ENCODE measurements around the gene ZNF205. TPM values are rescaled to one million over a fixed set of nuclear protein-coding genes. Genes with fewer than 3 reads are reported as not detected.

ZNF205 gene
- total RNA-seq, 2 experiments from 2014 or later, result 0.21 to 0.32 TPM

- peaks cover 10% of the 10 kb centered on the region for H3K36me3 Mint-ChIP-seq (ENCODE audit: low read depth)
- ATAC-seq, result no peak
- DNase-seq, result no peak
- ChIA-PET CTCF (interaction anchor here (0.7 to 0.9 kb wide), 2 partner anchors 9 to 14 kb away, joined by 3 to 5 read pairs; partner anchors contain the start of gene ZSCAN10), POLR2A (no interaction called here)
- peaks cover 63% of the 10 kb centered on the region for H3K4me1 Mint-ChIP-seq
- no peak overlapping the region for H3K4me3 Mint-ChIP-seq
- peaks cover 3% of the 10 kb centered on the region for H3K9me3 Mint-ChIP-seq (ENCODE audit: low read depth)
- intact Hi-C loops (cut with DNase I, micrococcal nuclease), result no loop called here
- H3K27ac Mint-ChIP-seq, result peak overlapping the region; percentile 45
- H3K27me3 Mint-ChIP-seq, result no peaks in the 10 kb centered on the region
Observed at GRCh38 chr16:3084969-3085670, 27.3 kb upstream of the ZNF205 start.

GRCh38 chr16:3085868-3086595 is 26.4 kb upstream of the ZNF205 start:
- CTCF ChIA-PET, result interaction anchor here (0.9 to 3.2 kb wide), 2 partner anchors 13 to 44 kb away, joined by 5 to 14 read pairs; partner anchors contain the start of gene ZSCAN10

DNA sequence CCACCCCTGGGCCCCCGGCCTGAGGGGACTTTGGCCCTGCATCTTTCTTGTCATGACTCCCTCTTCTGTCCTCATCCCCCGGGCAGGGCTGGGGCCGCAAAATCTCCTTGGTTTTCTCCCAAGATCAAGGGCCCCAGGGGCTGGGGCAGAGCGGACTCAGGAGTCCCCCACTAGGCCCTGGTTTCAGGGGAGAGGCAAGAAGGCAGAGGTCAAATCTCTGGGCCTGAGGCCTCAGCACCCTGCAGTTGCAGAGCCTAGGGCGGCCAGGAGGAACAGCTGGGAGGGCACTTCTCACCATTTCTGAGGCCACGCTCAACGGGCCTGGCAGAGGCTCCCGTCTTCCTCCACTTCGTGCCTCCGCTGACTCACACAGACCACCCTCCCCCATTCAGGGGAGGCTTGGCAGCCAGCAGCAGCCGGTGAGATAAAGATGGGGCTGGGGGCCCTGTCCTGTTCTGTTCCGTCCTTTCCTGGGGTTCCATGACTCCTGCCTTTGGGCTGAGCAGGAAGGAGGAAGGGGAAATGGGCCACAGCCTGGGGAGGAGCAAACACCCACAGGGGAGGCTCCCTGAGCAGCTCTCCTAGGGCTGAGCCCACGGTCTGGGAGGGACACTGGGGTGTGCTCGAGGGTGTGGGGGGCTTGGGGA is 25.7 kb upstream of the ZNF205 start:
- no peaks in the 10 kb centered on the region for H3K27me3 Mint-ChIP-seq
- no peaks in the 10 kb centered on the region for H3K9me3 Mint-ChIP-seq (ENCODE audit: low read depth)
- DNase-seq (peak; percentile 56), ATAC-seq (peak; percentile 79)
- intact Hi-C loops (cut with DNase I, micrococcal nuclease), result no loop called here
- ChIA-PET CTCF (interaction anchor here (0.8 to 3.2 kb wide), 2 partner anchors 43 to 67 kb away, joined by 3 to 14 read pairs; no protein-coding TSS in a partner anchor), POLR2A (interaction anchor here (0.7 kb wide), 1 partner anchor 9 kb away, joined by 3 read pairs; no protein-coding TSS in a partner anchor)
- H3K36me3 Mint-ChIP-seq (ENCODE audit: low read depth), result peaks cover 1% of the 10 kb centered on the region
- peak overlapping the region; percentile 73 for H3K27ac Mint-ChIP-seq
- H3K4me3 Mint-ChIP-seq, result peak overlapping the region; percentile 64
- peaks cover 59% of the 10 kb centered on the region for H3K4me1 Mint-ChIP-seq

More at GRCh38 chr16:3085868-3086595, 26.4 kb upstream of the ZNF205 start:
- ATAC-seq, result no peak
- intact Hi-C loops (cut with DNase I, micrococcal nuclease), result no loop called here
- Mint-ChIP-seq H3K4me1 (peaks cover 58% of the 10 kb centered on the region), H3K27me3 (no peaks in the 10 kb centered on the region), H3K4me3 (peak overlapping the region; percentile 64), H3K36me3 (ENCODE audit: low read depth) (peaks cover 4% of the 10 kb centered on the region), H3K27ac (peak overlapping the region; percentile 73), H3K9me3 (ENCODE audit: low read depth) (no peaks in the 10 kb centered on the region)
- no peak for DNase-seq
- POLR2A ChIA-PET, result no interaction called here

DNA sequence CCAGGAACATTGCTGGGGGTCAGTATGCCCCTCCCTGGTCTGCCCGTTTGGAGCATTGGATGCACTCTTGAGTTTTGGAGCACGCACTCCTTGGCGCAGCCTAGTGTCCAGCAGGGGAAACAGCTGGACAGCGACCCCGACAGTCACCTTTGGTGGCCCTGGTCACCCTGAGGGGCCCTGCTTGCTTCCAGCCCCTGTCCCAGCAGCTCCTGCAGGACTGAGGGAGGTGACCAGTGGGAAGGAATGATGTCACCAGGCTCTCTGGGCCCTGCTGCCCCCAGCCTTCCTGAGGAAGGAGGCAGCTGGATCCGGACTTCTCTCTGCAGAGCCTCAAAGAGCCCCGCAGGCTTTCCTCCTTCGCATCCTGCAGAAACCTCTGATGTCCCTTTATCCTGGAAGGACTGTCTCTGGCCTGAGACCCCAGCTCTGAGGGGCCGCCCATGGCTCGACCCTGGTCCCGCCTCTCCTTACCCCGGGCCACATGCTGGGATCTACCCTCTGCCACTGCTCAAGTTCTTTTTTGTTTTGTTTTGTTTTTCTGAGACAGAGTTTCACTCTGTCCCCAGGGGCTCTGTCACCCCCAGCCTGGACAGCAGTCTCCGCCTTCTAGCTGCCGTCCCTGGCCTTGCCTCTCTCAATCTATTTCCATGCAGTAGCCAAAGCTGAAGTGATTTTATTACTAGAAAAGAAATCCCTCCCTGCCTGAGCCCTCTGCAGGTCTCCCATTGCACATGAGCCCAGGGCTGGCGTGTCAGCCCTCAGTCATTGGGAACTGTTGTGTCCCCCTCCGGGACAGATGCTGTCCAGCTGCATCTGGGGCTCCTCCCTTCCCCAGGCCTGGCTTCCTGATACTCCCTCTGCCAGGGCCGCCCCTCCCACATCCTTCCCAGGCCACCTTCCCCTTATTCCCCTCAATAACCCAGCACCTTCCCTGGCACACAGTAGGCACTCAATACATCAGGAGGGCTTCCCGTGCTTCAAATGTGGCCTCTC is 24.8 kb upstream of the ZNF205 start:
- Mint-ChIP-seq H3K27me3 (no peaks in the 10 kb centered on the region), H3K27ac (peak overlapping the region; percentile 73), H3K4me3 (peak overlapping the region; percentile 64), H3K36me3 (ENCODE audit: low read depth) (peaks cover under 1% of the 10 kb centered on the region), H3K4me1 (peaks cover 55% of the 10 kb centered on the region), H3K9me3 (ENCODE audit: low read depth) (no peaks in the 10 kb centered on the region)
- peak; percentile 62 for ATAC-seq
- DNase-seq, result peak; percentile 36
- intact Hi-C loops (cut with DNase I, micrococcal nuclease), result no loop called here
- CTCF ChIA-PET, result interaction anchor here (0.7 to 3.2 kb wide), 4 partner anchors 10 to 68 kb away, joined by 3 to 14 read pairs (median 4); partner anchors contain the start of gene ZNF213
- POLR2A ChIA-PET, result interaction anchor here (0.7 to 1.1 kb wide), 2 partner anchors 10 to 22 kb away, joined by 3 to 4 read pairs; partner anchors contain the start of gene IL32

DNA sequence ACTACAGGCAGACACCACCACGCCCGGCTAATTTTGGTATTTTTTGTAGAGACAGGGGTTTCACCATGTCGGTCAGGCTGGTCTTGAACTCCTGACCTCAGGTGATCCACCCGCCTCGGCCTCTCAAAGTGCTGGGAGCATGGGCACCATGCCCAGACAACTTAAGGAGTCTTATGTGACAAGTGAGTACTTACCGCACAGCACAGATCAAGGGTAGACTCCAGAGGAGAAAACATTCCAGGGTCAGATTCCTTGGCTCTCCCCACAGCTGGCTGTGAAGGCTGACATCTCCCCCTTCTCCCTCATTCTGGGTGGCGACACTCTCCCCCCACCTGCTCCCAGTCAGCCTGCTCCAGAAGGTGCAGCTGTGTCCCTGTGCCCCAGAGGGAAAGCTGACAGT is 23.9 kb upstream of the ZNF205 start:
- no peaks in the 10 kb centered on the region for H3K27me3 Mint-ChIP-seq
- H3K9me3 Mint-ChIP-seq (ENCODE audit: low read depth), result no peaks in the 10 kb centered on the region
- ATAC-seq (no peak), DNase-seq (no peak)
- H3K4me3 Mint-ChIP-seq, result no peak overlapping the region
- CTCF ChIA-PET, result interaction anchor here (1.0 to 3.2 kb wide), 2 partner anchors 41 to 60 kb away, joined by 4 to 14 read pairs; no protein-coding TSS in a partner anchor
- POLR2A ChIA-PET, result no interaction called here
- intact Hi-C loops (cut with DNase I, micrococcal nuclease), result no loop called here
- H3K27ac Mint-ChIP-seq, result peak overlapping the region; percentile 20
- peaks cover 52% of the 10 kb centered on the region for H3K4me1 Mint-ChIP-seq
- H3K36me3 Mint-ChIP-seq (ENCODE audit: low read depth), result no peaks in the 10 kb centered on the region

DNA sequence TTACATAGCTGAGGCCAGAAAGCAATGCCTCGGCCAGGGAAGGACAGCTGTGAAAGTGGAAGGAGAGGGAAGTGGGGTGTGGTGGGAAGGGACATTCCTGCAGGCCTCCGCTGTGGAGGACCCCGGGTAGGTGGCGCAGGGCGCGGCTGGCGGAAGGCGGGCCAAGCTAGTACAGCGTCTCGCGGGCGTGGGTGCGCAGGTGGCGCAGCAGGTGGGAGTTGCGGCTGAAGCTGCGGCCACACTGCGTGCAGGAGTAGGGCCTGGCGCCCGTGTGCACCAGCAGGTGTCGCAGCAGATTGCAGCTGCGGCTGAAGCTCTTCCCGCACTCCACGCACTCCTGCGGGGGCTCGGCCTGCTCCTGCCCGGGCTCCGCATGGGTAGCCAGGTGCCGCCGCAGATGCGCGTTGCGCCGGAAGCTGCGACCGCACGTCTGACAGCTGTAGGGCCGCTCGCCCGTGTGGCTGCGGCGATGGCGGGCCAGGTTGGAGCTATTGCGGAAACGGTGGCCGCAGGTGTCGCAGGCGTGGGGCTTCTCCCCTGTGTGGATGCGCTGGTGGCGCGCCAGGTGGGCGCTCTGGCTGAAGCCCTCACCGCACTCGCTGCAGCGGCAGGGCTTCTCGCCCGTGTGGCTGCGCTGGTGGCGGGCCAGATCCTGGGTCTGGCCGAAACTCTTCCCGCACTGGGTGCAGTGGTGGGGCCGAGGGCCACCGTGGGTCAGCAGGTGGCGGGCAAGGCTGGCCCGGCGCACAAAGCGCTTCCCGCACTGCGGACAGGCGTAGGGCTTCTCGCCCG is 23.3 kb upstream of the ZNF205 start:
- DNase-seq (no peak), ATAC-seq (no peak)
- ChIA-PET CTCF (interaction anchor here (1.0 to 3.2 kb wide), 4 partner anchors 12 to 60 kb away, joined by 3 to 14 read pairs (median 4); partner anchors contain the start of gene IL32), POLR2A (no interaction called here)
- H3K9me3 Mint-ChIP-seq (ENCODE audit: low read depth), result no peaks in the 10 kb centered on the region
- H3K4me3 Mint-ChIP-seq, result no peak overlapping the region
- no peaks in the 10 kb centered on the region for H3K27me3 Mint-ChIP-seq
- no peaks in the 10 kb centered on the region for H3K36me3 Mint-ChIP-seq (ENCODE audit: low read depth)
- intact Hi-C loops (cut with DNase I, micrococcal nuclease), result no loop called here
- no peak overlapping the region for H3K27ac Mint-ChIP-seq
- H3K4me1 Mint-ChIP-seq, result peaks cover 46% of the 10 kb centered on the region

DNA sequence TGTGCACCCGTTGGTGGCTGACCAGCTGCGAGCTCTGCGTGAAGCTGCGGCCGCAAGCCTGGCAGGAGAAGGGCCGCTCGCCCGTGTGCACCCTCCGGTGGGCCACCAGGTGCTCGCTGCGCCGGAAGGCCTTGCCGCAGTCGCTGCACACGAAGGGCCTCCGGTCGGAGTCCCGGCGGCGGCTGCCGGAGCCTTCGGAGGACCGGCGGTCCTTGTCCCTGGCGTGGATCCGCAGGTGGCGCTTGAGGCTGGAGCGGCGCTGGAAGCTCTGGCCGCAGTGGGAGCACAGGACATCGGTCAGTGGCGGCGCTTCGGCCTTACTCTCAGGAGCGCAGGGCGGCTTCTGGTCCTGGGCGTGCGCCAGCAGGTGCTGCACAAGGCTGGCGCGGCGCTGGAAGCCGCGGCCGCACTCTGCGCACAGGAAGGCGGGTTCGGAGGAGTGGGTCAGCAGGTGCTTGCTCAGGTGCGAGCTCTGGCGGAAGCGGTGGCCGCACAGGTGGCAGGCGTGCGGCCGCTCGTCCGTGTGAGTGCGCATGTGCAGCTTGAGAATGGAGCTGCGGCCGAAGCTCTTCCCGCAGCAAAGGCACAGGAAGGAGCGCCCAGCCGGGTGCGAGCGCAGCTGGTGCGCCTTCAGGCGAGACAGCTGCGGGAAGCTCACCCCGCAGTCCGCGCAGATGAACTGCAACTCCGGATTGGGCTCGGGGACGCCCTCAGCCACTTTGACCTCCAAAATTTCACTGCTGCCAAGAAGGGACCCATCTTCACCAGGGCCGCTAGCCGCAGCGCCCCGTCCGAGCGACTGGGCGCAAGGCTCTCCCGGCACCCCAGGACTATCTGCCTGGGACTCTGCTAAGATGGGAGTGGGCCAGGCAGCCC is 22.4 kb upstream of the ZNF205 start:
- H3K4me1 Mint-ChIP-seq, result peaks cover 47% of the 10 kb centered on the region
- ChIA-PET CTCF (interaction anchor here (1.3 kb wide), 2 partner anchors 12 to 24 kb away, joined by 3 read pairs; partner anchors contain the start of gene IL32), POLR2A (no interaction called here)

DNA sequence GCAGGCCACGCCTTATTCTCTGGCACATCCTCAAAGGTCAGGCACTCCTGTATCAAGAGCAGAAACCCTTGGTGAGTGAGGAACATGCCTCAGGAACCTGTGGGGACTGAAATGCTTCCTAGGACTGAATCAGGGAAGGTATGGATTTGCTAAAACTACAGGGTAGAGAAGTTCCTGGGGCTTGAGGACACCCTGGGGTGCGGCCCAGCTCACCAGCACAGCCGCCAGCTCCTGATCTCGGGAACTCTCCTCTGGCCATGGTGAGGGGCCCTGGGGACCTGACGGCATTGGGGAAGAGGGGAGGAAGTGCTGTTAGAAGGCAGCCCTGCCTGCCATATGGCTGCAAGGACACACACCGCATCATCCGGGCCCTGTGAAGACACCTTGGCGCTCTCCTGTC is 20.8 kb upstream of the ZNF205 start:
- no peak for DNase-seq
- POLR2A ChIA-PET, result no interaction called here
- H3K36me3 Mint-ChIP-seq (ENCODE audit: low read depth), result no peaks in the 10 kb centered on the region
- no peak overlapping the region for H3K4me3 Mint-ChIP-seq
- no peaks in the 10 kb centered on the region for H3K27me3 Mint-ChIP-seq
- H3K4me1 Mint-ChIP-seq, result peaks cover 47% of the 10 kb centered on the region
- H3K27ac Mint-ChIP-seq, result peak overlapping the region; percentile 59
- no peak for ATAC-seq
- no peaks in the 10 kb centered on the region for H3K9me3 Mint-ChIP-seq (ENCODE audit: low read depth)
- CTCF ChIA-PET, result interaction anchor here (0.9 to 1.9 kb wide), 4 partner anchors 10 to 32 kb away, joined by 3 to 7 read pairs (median 4); no protein-coding TSS in a partner anchor
- intact Hi-C loops (cut with DNase I, micrococcal nuclease), result no loop called here

More for the DNA sequence above, 22.4 kb upstream of the ZNF205 start:
- Mint-ChIP-seq H3K27ac (no peak overlapping the region), H3K36me3 (ENCODE audit: low read depth) (no peaks in the 10 kb centered on the region), H3K4me3 (no peak overlapping the region), H3K27me3 (no peaks in the 10 kb centered on the region), H3K9me3 (ENCODE audit: low read depth) (no peaks in the 10 kb centered on the region)
- no peak for DNase-seq
- no peak for ATAC-seq
- intact Hi-C loops (cut with DNase I, micrococcal nuclease), result no loop called here

- CTCF ChIA-PET, result interaction anchor here (0.8 to 2.7 kb wide), 5 partner anchors 9 to 61 kb away, joined by 3 to 19 read pairs (median 4); no protein-coding TSS in a partner anchor
- Mint-ChIP-seq H3K27ac (no peak overlapping the region), H3K4me3 (no peak overlapping the region)
Observed at GRCh38 chr16:3092501-3092941, 19.9 kb upstream of the ZNF205 start.

More at GRCh38 chr16:3092501-3092941, 19.9 kb upstream of the ZNF205 start:
- intact Hi-C loops (cut with DNase I, micrococcal nuclease), result no loop called here
- DNase-seq (no peak), ATAC-seq (no peak)
- Mint-ChIP-seq H3K36me3 (ENCODE audit: low read depth) (no peaks in the 10 kb centered on the region), H3K27me3 (no peaks in the 10 kb centered on the region), H3K9me3 (ENCODE audit: low read depth) (no peaks in the 10 kb centered on the region), H3K4me1 (peaks cover 41% of the 10 kb centered on the region)
- POLR2A ChIA-PET, result no interaction called here

Data from activated CD4-positive, alpha-beta T cell treated with anti-CD3 and anti-CD28 coated beads for 36 hours (primary cell).